ENCODE data around the gene GANAB.

DNA sequence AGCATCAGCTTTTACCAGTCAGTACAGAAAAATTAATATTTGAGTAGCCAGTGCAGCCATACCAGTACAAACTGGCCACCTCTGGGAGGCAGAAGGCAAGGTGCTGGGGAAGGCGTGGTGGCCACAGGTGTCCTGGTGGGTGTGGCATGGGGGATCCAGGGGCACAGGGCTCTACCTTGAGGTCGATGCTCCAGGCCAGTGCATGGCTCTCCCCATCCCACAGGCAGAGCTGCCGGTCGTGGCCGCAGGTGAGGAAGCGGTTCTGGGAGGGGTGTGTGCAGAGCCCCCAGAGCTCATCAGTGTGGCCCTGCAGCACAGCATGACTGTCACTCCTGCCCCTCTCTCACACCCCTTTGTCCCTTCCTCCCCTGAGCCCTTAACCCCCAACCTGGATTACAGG is 40.9 kb downstream of the GANAB start:
- TF ChIP-seq POLR2A (IDR thresholded peaks at IDR 0.05): no peak
- TF ChIP-seq, protein P1, sequence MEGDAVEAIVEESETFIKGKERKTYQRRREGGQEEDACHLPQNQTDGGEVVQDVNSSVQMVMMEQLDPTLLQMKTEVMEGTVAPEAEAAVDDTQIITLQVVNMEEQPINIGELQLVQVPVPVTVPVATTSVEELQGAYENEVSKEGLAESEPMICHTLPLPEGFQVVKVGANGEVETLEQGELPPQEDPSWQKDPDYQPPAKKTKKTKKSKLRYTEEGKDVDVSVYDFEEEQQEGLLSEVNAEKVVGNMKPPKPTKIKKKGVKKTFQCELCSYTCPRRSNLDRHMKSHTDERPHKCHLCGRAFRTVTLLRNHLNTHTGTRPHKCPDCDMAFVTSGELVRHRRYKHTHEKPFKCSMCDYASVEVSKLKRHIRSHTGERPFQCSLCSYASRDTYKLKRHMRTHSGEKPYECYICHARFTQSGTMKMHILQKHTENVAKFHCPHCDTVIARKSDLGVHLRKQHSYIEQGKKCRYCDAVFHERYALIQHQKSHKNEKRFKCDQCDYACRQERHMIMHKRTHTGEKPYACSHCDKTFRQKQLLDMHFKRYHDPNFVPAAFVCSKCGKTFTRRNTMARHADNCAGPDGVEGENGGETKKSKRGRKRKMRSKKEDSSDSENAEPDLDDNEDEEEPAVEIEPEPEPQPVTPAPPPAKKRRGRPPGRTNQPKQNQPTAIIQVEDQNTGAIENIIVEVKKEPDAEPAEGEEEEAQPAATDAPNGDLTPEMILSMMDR (IDR thresholded peaks at IDR 0.05): no peak
